GM23338 (cell line): Measurements from ENCODE around the gene GRID2. TPM values are rescaled to one million over a fixed set of nuclear protein-coding genes. Genes with fewer than 3 reads are reported as not detected.

ENCODE experiments used
- ATAC-seq: fragments of 200-7000 bp; cut with Tn5 transposase; 3 replicates; pipeline ENCODE4 v1.9.1; 2020
- DNase-seq: peaks from one replicate; pipeline ENCODE4 v3.0.0-alpha.2; 2015; ENCODE audit warnings: low spot score
- H2AFZ ChIP-seq: fragments of 200-600 bp; sonication (generic); 2 replicates; pipeline ENCODE4 v1.8.0; 2016; ENCODE audit warnings: antibody characterized with exemption, mild to moderate bottlenecking, moderate library complexity
- H3F3A ChIP-seq: fragments of 200-600 bp; sonication (generic); replicated peaks from 2 replicates; pipeline ENCODE4 v1.8.0; 2017; ENCODE audit warnings: antibody characterized with exemption, mixed run types, low read depth
- H3K27ac ChIP-seq: fragments of 200-600 bp; sonication (generic); 2 replicates; pipeline ENCODE4 v1.6.1; 2016; ENCODE audit warnings: low read depth
- H3K27me3 ChIP-seq: fragments of 200-600 bp; sonication (generic); 2 replicates; pipeline ENCODE4 v1.8.0; 2016; ENCODE audit warnings: mild to moderate bottlenecking, mixed run types, moderate library complexity; ENCODE audit not compliant: insufficient read depth
- H3K36me3 ChIP-seq: fragments of 200-600 bp; sonication (generic); 2 replicates; pipeline ENCODE4 v1.8.0; 2016; ENCODE audit warnings: mild to moderate bottlenecking; ENCODE audit not compliant: insufficient read depth
- H3K4me1 ChIP-seq: fragments of 200-600 bp; sonication (generic); 2 replicates; pipeline ENCODE4 v1.8.0; 2016; ENCODE audit warnings: mild to moderate bottlenecking, moderate library complexity; ENCODE audit not compliant: insufficient read depth
- H3K4me2 ChIP-seq: fragments of 200-600 bp; sonication (generic); 2 replicates; pipeline ENCODE4 v1.7.1; 2017; ENCODE audit warnings: mixed run types
- H3K4me3 ChIP-seq: fragments of 200-600 bp; sonication (generic); 2 replicates; pipeline ENCODE4 v1.6.1; 2016; ENCODE audit warnings: mixed run types
- H3K79me2 ChIP-seq: fragments of 200-600 bp; sonication (generic); replicated peaks from 2 replicates; pipeline ENCODE4 v1.8.0; 2017; ENCODE audit warnings: mild to moderate bottlenecking; ENCODE audit not compliant: insufficient read depth
- H3K9me2 ChIP-seq: fragments of 200-600 bp; sonication (generic); 2 replicates; pipeline ENCODE4 v1.8.0; 2017; ENCODE audit not compliant: insufficient read depth
- H4K20me1 ChIP-seq: fragments of 200-600 bp; sonication (generic); replicated peaks from 2 replicates; pipeline ENCODE4 v1.8.0; 2017; ENCODE audit warnings: mild to moderate bottlenecking; ENCODE audit not compliant: insufficient read depth
- H3K27ac Mint-ChIP-seq: 2 replicates; pipeline ENCODE4 v1.8.0; 2020; ENCODE audit warnings: inconsistent platforms, mild to moderate bottlenecking, moderate library complexity, mixed read lengths
- H3K27me3 Mint-ChIP-seq: 3 replicates; pipeline ENCODE4 v1.8.0; 2022; ENCODE audit warnings: low read depth, mild to moderate bottlenecking, moderate library complexity, mixed read lengths, inconsistent platforms; ENCODE audit not compliant: insufficient read depth, poor library complexity
- H3K36me3 Mint-ChIP-seq: 3 replicates; pipeline ENCODE4 v1.8.0; 2021; ENCODE audit warnings: low read depth, mild to moderate bottlenecking, inconsistent platforms, moderate library complexity, mixed read lengths
- H3K4me1 Mint-ChIP-seq: 3 replicates; pipeline ENCODE4 v1.8.0; 2020; ENCODE audit warnings: mild to moderate bottlenecking, inconsistent platforms, mixed read lengths
- H3K4me3 Mint-ChIP-seq: 3 replicates; pipeline ENCODE4 v1.8.0; 2021; ENCODE audit warnings: moderate library complexity, mild to moderate bottlenecking, inconsistent platforms, mixed read lengths
- H3K9me3 Mint-ChIP-seq: 3 replicates; pipeline ENCODE4 v1.8.0; 2020; ENCODE audit warnings: moderate library complexity, mild to moderate bottlenecking, inconsistent platforms, mixed read lengths
- CREB1 ChIP-seq: fragments of 250-450 bp; sonication (Bioruptor Pico); IDR thresholded peaks from 2 replicates; pipeline ENCODE4 v1.5.0; 2020; ENCODE audit warnings: low read depth, mild to moderate bottlenecking, moderate library complexity
- ETS1 ChIP-seq: IDR thresholded peaks from 2 replicates; pipeline ENCODE4 v1.6.1; 2016; ENCODE audit warnings: antibody characterized with exemption
- EZH2 ChIP-seq: fragments of 200-600 bp; sonication (generic); IDR thresholded peaks from one replicate; pipeline ENCODE4 v1.8.0; 2017; ENCODE audit warnings: antibody characterized with exemption, mild to moderate bottlenecking, low read depth; ENCODE audit not compliant: unreplicated experiment
- EZH2phosphoT487 ChIP-seq: fragments of 200-600 bp; sonication (generic); IDR thresholded peaks from one replicate; pipeline ENCODE4 v1.8.1; 2018; ENCODE audit warnings: antibody characterized with exemption; ENCODE audit not compliant: unreplicated experiment
- JUNB ChIP-seq: IDR thresholded peaks from one replicate; pipeline ENCODE4 v1.6.1; 2016; ENCODE audit warnings: antibody characterized with exemption; ENCODE audit not compliant: unreplicated experiment
- NANOG ChIP-seq: IDR thresholded peaks from 2 replicates; pipeline ENCODE4 v1.6.1; 2016; ENCODE audit warnings: antibody characterized with exemption, borderline replicate concordance
- POLR2AphosphoS5 ChIP-seq: IDR thresholded peaks from 2 replicates; pipeline ENCODE4 v1.6.1; 2016; ENCODE audit warnings: antibody characterized with exemption, low read depth
- REST ChIP-seq: IDR thresholded peaks from one replicate; pipeline ENCODE4 v1.6.1; 2018; ENCODE audit warnings: antibody characterized with exemption; ENCODE audit not compliant: unreplicated experiment
- STAT1 ChIP-seq: IDR thresholded peaks from one replicate; pipeline ENCODE4 v1.6.1; 2016; ENCODE audit warnings: antibody characterized with exemption; ENCODE audit not compliant: unreplicated experiment
- ZNF114 ChIP-seq: fragments of 250-450 bp; sonication (Bioruptor Pico); IDR thresholded peaks from 2 replicates; pipeline ENCODE4 v1.5.0; 2020; ENCODE audit warnings: mild to moderate bottlenecking, moderate library complexity
- ZNF331 ChIP-seq: fragments of 250-450 bp; sonication (Bioruptor Pico); IDR thresholded peaks from 2 replicates; pipeline ENCODE4 v1.5.0; 2020; ENCODE audit warnings: low read depth, mild to moderate bottlenecking, moderate library complexity
- ZNF462 ChIP-seq: fragments of 250-450 bp; sonication (Bioruptor Pico); IDR thresholded peaks from 2 replicates; pipeline ENCODE4 v1.5.0; 2020; ENCODE audit warnings: mild to moderate bottlenecking, moderate library complexity
- polyA plus RNA-seq: library from polyadenylated mRNA; unstranded; fragments of >200 nt; fragmentation: Nextera tagmentation; extraction: Ambion mirVana; gene quantifications from 2 replicates; pipeline ENCODE4 v1.2.1, GENCODE V29; 2016
- total RNA-seq: library from RNA; depleted of rRNA; stranded (reverse); fragments of >200 nt; shearing (Covaris generic); gene quantifications from 2 replicates; pipeline ENCODE4 v1.2.3, GENCODE V29; 2014
- TF ChIP-seq, protein P1 (sequence below), 2 experiments: fragments of 200-600 bp in 1 of 2; sonication (generic) in 1 of 2; conservative IDR thresholded peaks; 2 replicates each; pipeline versions ENCODE4 v1.5.1 to v1.6.1; 2016 to 2017; ENCODE audit warnings: antibody characterized with exemption in 2 of 2, low read depth in 2 of 2, mild to moderate bottlenecking in 2 of 2, moderate library complexity in 1 of 2

GRID2 gene
- total and polyA plus RNA-seq, 2 experiments from 2014 or later = 19.9 to 65.4 TPM

DNA sequence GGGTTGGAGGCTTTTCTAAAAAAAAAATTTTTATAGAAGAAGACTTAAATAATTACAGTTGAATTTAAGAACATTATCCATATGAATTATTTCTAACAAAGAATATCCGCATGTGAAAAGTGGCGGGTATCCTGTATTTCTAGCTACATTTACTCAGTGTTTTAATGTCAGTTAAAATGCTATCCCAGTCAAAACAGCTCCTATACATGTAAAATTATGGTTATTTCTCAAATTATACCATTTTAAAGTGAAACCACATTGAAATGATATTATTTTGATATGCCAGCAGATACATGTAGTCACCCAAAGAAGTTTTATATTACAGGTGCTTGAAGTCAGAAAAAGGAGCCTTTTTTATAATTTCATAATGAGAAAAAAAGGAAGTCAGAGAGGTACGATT, 1356.3 kb downstream of the GRID2 start:
- no peak overlapping the region for H3K4me2 ChIP-seq
- Mint-ChIP-seq H3K36me3 (peaks cover 3% of the 10 kb centered on the region; the same call in 1 of the 3 replicates), H3K4me3 (no peak overlapping the region), H3K4me1 (peaks cover 21% of the 10 kb centered on the region; the same call in 2 of the 3 replicates), H3K9me3 (no peaks in the 10 kb centered on the region), H3K27me3 (no peaks in the 10 kb centered on the region), H3K27ac (peak overlapping the region; percentile 54; the same call in 1 of the 2 replicates)
- H3K9me2 ChIP-seq = no peaks in the 10 kb centered on the region
- no peaks in the 10 kb centered on the region for H3K36me3 ChIP-seq
- no peak overlapping the region for H3K27ac ChIP-seq
- H2AFZ ChIP-seq = no peak overlapping the region
- H4K20me1 ChIP-seq = no peaks in the 10 kb centered on the region
- TF ChIP-seq NANOG (no peak), JUNB (no peak), EZH2phosphoT487 (no peak), ZNF114 (CRISPR knock-in tag) (no peak), REST (no peak), ZNF462 (CRISPR knock-in tag) (no peak), EZH2 (no peak), CREB1 (CRISPR knock-in tag) (no peak), POLR2AphosphoS5 (no peak), STAT1 (no peak), ZNF331 (CRISPR knock-in tag) (no peak), ETS1 (no peak)
- TF ChIP-seq, protein P1, sequence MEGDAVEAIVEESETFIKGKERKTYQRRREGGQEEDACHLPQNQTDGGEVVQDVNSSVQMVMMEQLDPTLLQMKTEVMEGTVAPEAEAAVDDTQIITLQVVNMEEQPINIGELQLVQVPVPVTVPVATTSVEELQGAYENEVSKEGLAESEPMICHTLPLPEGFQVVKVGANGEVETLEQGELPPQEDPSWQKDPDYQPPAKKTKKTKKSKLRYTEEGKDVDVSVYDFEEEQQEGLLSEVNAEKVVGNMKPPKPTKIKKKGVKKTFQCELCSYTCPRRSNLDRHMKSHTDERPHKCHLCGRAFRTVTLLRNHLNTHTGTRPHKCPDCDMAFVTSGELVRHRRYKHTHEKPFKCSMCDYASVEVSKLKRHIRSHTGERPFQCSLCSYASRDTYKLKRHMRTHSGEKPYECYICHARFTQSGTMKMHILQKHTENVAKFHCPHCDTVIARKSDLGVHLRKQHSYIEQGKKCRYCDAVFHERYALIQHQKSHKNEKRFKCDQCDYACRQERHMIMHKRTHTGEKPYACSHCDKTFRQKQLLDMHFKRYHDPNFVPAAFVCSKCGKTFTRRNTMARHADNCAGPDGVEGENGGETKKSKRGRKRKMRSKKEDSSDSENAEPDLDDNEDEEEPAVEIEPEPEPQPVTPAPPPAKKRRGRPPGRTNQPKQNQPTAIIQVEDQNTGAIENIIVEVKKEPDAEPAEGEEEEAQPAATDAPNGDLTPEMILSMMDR (conservative IDR thresholded peaks at IDR 0.05; ENCODE audit: low read depth in 2 of 2) = no peak
- H3K79me2 ChIP-seq = no peaks in the 10 kb centered on the region
- no peaks in the 10 kb centered on the region for H3K27me3 ChIP-seq
- H3F3A ChIP-seq = no peaks in the 10 kb centered on the region
- ATAC-seq (no peak), DNase-seq (no peak)
- H3K4me3 ChIP-seq = no peak overlapping the region
- peaks cover 18% of the 10 kb centered on the region for H3K4me1 ChIP-seq
